Measurements from ENCODE around the gene P2RY12.

DNA sequence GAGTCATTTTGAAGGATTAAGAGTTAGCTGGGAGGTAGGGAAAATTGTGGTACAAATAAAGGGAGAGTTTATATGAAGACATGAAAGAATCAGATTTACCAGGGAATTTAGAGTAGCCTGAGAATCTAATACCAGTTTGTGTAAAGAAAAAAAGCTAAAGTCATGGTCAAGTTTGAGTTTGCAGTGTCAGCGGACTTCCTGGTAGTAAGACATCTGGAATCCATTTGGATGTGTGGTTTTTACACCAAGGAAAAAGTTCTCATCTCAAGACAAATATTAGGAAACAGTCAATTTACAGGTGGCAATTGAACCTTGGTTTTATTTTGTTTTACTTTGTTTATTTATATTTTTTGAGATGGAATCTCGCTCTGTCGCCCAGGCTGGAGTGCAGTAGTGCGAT, 1.5 kb upstream of the P2RY12 start:
- TF ChIP-seq, protein P1, sequence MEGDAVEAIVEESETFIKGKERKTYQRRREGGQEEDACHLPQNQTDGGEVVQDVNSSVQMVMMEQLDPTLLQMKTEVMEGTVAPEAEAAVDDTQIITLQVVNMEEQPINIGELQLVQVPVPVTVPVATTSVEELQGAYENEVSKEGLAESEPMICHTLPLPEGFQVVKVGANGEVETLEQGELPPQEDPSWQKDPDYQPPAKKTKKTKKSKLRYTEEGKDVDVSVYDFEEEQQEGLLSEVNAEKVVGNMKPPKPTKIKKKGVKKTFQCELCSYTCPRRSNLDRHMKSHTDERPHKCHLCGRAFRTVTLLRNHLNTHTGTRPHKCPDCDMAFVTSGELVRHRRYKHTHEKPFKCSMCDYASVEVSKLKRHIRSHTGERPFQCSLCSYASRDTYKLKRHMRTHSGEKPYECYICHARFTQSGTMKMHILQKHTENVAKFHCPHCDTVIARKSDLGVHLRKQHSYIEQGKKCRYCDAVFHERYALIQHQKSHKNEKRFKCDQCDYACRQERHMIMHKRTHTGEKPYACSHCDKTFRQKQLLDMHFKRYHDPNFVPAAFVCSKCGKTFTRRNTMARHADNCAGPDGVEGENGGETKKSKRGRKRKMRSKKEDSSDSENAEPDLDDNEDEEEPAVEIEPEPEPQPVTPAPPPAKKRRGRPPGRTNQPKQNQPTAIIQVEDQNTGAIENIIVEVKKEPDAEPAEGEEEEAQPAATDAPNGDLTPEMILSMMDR (IDR thresholded peaks at IDR 0.05) = no peak
- TF ChIP-seq POLR2A (IDR thresholded peaks at IDR 0.05) = no peak
